Measurements from ENCODE around the gene PSME2.

PSME2 gene

DNA sequence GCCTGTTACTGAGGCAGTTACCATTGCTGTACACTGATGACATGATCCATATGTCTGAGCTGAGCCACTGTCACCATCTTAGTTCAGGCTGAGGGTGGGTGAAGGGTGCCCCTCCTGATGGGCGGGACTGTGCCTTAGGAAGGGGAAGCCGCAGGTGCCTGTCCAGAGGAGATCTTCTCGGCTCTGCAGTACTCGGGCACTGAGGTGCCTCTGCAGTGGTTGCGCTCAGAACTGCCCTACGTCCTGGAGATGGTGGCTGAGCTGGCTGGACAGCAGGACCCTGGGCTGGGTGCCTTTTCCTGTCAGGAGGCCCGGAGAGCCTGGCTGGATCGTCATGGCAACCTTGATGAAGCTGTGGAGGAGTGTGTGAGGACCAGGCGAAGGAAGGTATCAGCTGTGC lies 4.6 kb upstream of the PSME2 start:
- DNase-seq = no peak

DNA sequence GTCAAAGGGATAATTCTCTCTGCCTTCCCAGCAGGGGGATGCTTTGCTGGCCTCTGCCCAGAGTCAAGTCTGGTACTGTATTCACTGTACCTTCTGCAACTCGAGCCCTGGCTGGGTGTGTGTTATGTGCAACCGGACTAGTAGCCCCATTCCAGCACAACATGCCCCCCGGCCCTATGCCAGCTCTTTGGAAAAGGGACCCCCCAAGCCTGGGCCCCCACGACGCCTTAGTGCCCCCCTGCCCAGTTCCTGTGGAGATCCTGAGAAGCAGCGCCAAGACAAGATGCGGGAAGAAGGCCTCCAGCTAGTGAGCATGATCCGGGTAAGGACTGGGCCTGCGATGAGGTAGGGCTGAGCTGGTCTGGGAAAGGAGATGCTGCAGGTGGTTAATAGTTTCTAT lies 4.2 kb upstream of the PSME2 start:
- no peak for DNase-seq

DNA sequence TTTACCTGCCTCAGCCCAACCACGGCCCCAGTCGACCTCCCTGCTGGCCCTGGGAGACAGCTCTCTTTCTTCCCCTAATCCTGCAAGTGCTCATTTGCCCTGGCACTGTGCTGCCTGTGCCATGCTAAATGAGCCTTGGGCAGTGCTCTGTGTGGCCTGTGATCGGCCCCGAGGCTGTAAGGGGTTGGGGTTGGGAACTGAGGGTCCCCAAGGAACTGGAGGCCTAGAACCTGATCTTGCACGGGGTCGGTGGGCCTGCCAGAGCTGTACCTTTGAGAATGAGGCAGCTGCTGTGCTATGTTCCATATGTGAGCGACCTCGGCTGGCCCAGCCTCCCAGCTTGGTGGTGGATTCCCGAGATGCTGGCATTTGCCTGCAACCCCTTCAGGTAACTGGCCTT lies 3.7 kb upstream of the PSME2 start:
- no peak for DNase-seq

DNA sequence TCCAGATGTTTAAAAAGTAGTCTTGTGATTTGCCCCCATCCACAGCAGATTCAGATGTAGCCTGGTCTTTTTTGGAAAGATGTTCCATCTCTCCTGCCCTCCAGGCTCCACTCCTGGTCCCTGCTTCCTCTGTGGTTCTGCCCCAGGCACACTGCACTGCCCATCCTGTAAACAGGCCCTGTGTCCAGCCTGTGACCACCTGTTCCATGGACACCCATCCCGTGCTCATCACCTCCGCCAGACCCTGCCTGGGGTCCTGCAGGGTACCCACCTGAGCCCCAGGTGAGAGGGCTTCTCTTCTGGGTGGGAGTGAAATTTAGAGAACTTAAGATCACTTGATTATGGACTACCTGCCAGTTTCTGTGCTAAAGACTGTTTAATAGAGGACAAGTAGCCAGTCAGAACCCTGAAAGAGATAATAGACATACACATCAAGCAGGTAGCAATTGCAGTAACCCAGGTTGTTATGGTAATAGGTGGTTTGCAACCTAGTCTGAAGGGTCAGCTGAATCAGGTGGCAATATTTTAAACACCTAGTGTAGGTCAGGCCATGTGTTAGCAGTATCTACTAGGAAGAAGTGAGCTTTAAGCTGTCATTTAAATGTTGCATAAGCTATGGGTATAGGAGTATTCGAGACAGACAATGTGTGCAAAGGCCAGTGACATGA lies 3.0 kb upstream of the PSME2 start:
- DNase-seq = no peak

DNA sequence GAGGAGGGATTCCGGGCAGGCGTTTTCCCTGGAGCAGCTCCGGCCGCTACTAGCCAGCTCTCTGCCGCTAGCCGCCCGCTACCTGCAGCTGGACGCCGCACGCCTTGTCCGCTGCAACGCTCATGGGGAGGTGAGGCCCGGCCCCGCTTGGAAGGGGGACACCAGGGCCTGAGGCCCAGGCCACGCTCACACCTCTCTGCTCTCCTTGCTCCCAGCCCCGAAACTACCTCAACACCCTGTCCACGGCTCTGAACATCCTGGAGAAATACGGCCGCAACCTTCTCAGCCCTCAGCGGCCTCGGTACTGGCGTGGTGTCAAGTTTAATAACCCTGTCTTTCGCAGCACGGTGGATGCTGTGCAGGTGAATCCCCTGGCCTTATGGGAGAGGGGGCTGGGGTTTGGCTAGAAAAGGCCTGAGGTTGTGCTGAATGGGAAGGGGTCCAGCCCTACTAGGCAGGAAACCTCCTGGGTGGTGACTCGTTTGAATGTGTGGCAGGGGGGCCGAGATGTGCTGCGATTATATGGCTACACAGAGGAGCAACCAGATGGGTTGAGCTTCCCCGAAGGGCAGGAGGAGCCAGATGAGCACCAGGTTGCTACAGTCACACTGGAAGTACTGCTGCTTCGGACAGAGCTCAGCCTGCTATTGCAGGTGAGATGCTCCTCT lies 1.5 kb upstream of the PSME2 start:
- no peak for DNase-seq

DNA sequence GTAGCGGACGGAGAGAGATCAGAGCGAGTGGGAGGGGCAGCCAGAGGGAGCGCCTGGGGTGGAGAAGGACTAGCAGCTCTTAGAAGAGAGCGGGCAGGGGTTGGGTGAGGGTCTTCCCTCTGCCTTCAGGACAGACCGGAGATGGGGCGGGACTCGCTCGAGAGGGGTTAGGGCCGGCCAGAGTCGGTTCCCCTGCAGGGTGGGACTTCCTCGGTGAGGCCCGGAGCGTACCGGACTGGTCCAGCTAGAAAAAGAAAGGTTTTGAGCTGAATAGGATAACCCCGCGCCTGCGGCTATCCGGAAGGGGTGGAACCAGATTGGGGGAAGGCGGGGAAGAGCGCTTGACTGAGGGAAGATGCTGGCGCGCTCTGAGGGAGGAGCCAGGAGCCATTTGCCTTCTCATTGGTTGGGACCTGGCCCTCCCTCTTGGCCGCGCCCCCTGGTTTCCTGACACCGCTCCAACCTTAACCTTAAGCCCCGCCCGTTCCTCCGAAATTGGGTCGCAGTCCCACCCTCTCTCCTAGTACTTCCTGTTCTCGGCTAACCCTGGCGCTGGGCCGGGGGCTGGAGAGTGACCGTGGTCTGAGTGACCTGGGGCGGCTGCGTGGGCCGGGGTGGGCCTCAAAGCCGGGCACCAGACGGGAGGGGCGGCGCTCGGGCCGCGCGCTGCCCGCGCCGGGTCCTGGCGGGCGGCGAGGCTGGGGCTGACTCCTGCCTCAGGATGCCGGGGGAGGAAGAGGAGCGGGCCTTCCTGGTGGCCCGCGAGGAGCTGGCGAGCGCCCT lies 759 bp upstream of the PSME2 start, which contains the start of gene RNF31:
Gene RNF31, plus strand, starts transcription at position 521 of the 783 bp plus-strand sequence. Its CDS starts 201 bp downstream, at position 722.
- DNase-seq = peak; percentile 97

DNA sequence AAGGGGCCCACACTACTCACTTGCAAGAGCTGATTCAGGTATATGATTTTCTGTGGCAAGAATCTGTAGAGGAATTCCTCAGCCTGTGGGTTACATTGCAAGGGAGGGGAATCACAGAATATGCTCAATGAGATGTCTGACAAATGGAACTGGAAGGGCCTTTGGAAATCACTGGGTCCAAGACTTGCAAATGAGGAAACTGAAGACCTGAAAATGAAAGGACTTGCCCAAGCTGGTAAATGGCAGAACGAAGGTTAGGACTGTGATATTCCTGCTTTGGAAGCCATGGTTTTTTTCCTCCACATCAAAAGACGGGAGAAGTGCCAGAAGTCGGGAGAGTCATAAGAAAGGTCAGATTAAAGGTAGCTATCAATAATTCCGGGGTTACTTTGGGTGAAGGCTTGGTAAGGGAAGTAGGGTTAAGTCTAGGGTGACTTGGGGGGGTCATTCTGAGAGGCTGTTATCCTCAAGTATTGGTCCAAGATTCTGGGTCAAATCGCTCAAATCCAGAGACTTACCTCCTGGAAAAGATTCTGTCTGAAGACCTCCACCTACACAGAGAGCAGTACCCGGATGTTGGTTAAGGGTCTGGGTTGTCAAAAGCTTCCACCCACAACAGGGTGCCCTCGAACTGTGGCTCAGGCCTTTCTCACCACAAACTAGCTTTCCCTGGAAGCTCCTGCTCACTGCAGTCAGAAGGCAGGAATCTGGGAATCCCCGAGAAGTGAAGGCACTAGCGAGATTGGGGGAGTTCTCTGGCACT lies 539 bp downstream of the PSME2 start:
- DNase-seq = no peak

DNA sequence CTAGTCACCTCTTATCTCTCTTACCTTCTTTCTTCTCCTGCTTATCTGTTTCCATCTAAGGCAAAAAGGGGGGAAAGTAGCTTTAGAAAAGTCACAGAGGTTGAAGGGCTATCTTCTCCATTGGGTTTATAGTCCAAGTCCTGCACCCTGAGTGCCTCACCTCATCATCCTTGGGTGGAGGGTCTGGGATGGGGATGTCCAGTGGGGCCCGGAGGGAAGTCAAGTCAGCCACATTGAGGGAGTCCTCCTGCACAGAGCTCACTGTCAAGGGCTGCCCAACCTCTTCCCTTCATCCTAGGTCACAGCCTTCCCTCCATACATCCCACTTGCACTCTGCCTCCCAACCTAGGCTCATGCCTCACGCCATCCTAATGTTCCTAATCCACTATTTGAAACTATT lies 1.2 kb downstream of the PSME2 start:
- DNase-seq = no peak

DNA sequence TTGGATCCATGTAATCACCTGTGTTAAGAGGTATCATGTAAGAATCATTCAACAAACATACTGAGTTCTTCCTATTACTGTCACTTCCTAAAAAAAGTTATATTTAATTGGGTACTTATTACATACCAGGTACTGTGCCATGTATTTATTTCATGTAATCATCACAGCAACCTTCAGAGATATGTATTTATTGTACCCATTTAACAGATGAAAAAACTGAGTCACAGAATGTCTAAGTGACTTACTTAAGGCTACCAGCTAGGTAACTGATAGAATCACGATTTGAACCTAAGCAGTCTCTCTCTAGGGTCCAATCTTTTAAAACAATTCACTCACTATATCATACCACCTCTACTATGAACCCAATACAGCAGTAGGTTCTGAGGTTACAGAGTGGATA lies 2.0 kb downstream of the PSME2 start:
- DNase-seq = no peak

DNA sequence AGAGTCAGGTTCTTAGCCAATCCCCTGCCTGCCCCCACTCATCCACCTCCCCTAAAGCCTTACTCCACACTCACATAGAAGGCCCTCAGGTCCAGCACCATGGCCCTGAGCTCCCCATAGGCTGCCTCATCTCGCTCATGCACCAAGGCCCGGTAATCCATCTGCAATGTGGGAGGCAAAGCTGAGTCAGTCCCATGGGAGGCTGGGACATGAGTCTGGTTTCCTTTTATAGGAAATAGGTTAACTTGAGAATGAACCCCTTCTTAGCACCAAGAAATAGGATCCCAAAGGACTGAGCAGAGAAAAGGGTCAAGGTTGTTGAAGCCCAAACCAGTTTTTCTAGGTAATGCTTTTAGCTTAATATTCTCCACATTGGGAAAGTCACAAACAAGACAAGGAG lies 2.9 kb downstream of the PSME2 start:
- DNase-seq = no peak

DNA sequence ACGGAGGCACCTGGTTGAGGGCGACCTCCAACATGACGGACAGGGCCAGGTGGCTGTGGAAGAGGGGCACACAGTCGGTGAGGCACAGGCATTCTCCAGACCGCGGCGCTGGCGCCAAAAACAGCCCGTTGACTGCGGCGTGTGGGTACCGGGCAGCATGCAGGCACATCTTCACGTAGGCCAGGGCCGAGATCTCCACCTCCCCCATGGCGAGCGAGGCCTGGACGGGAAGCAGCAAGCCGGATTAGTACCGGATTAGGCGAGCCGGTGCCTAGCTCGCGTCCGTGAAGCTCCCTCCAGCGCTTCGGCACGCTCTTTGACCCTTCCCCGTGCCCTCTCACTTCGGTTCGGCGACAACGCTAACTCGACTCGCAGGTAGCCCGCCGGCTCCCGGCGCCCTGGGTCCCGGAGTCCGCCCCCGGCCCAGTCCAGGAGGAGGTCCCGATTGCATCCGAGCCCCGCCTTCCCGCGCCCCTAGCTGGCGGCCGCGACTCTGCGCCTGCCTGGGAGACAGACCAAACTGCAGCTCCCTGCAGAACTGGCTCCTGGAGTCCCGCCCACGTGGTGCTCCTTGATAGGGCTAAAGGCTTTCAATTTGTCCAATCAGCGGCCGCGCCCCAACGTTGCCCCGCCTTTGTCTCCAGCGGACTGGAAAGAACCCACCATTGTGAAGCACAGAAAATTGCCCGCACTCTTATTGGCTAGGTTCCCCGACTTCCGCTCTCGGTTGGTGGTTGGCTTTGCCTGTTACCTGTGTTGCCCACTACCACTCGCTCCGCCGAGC lies 5.1 kb downstream of the PSME2 start, which contains the start of gene EMC9:
Gene EMC9, minus strand, starts transcription at position 495 of the 784 bp plus-strand sequence. Its CDS starts 287 bp downstream, at position 208.
- DNase-seq = peak; percentile 99

DNA sequence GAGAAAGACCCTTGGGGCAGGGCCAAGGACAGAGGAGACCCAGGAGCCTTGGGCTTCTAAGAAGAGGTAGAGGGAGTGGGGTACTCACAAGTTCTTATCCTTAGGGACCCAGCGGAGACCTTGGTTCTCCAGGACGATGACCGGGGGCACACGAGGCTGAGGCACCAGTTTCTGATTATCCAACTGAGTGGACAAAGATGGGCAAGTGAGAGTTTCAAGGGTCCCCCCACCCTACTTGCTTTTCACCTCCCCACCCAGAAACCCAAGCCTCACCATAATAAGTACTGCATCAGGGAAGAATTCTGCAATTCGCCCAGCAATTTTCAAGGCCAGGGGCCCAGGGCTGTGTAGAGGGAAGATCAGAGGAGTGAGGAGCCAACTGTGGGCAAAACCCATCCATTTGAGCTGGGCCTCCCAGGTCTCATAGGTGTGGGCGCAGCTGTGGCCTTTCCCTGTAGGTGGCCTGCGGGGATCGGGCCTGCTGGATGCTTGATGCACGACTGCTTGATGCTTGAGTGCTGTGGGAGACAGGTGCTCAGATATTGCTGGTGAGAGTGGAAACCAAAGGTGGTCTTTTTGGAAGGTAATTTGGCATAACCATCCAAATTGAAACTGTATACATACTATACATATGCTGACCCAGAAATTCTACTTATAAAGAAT lies 7.0 kb downstream of the PSME2 start:
- no peak for DNase-seq

DNA sequence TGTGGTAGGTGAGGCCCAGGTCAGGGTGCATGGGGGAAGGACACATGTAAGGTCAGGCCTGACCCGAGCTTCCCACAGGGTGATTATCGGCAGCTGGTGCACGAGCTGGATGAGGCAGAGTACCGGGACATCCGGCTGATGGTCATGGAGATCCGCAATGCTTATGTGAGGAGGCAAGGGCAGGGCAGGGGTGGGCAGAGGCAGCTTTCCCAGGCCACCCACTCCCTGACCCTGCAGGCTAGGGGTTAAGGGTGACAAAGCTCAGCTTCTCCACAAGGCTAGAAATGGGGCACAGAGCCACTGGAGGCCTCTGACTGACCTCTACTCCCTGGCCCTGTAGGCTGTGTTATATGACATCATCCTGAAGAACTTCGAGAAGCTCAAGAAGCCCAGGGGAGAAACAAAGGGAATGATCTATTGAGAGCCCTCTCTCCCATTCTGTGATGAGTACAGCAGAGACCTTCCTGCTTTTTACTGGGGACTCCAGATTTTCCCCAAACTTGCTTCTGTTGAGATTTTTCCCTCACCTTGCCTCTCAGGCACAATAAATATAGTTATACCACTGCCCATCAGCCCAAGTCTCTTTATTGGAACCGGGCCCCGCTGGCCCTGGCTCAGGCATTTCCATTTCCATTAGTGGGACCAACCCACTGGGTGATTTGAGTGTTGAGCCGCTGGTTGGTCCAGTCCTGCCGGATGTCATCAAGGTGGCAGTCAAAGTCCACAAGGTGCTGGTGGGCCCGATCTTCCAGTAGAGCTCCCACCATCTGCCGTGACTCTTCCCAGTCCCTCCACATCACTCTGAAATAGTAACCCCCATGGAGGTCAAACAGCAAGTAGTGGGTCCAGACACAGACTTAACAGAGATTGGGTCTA lies 7.8 kb downstream of the PSME2 start:
- DNase-seq = no peak

DNA sequence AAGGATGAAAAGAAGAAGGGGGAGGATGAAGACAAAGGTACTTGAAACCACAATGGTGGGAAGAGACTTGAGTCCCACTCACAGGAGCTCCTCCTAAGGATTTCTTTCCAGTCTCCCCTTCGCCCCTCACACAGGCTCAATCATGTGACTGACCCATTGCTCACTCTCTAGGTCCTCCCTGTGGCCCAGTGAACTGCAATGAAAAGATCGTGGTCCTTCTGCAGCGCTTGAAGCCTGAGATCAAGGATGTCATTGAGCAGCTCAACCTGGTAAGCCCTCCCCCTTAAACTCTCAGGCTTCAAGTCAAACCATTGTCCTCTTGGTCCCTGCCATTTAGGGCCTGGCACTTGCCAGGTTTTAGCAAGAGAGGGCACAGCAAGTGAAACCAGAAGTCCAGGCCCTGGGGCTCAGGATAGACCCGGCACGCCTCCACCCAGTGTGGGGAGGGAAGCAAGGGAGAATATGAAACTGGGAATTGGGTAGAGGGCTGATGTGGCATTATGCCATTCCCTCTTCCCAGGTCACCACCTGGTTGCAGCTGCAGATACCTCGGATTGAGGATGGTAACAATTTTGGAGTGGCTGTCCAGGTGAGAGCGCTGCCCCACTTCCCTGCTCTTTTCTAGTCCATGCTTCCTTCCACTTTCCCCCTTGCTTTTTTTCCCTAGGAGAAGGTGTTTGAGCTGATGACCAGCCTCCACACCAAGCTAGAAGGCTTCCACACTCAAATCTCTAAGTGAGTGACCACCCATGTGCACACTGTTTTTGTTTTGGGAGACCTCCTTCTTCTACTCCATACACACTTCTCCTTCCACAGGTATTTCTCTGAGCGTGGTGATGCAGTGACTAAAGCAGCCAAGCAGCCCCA lies 8.6 kb downstream of the PSME2 start:
- no peak for DNase-seq

DNA sequence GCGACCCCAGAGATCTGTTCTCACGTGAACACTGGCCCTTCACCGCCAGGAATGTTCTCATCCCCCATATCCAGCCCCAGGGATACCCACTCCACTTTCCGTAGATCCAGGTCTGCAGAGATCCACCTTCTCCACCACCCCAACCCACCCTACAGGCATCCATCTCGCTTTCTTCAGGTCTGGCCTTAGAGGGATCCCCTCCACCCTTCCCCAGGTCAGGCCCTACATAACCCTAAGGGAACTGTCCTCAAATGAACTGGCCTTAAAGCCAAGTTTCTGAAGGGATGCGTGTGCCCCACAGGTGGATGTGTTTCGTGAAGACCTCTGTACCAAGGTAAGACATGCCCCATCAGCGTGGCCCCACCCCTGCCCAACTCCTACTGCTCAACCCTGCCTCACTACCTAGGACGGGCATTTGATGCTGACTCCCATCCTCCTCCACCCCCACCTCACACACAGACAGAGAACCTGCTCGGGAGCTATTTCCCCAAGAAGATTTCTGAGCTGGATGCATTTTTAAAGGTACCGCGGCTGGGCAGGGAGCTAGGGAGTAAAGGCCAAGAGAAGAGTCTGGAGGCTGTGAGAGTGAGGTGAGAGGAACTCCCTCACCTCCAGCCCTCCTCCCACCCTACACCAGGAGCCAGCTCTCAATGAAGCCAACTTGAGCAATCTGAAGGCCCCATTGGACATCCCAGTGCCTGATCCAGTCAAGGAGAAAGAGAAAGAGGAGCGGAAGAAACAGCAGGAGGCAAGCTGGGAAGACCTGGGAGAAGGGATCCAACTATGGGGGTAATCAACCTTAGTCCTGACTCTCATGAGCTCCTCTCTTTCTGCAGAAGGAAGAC lies 9.5 kb downstream of the PSME2 start:
- no peak for DNase-seq

DNA sequence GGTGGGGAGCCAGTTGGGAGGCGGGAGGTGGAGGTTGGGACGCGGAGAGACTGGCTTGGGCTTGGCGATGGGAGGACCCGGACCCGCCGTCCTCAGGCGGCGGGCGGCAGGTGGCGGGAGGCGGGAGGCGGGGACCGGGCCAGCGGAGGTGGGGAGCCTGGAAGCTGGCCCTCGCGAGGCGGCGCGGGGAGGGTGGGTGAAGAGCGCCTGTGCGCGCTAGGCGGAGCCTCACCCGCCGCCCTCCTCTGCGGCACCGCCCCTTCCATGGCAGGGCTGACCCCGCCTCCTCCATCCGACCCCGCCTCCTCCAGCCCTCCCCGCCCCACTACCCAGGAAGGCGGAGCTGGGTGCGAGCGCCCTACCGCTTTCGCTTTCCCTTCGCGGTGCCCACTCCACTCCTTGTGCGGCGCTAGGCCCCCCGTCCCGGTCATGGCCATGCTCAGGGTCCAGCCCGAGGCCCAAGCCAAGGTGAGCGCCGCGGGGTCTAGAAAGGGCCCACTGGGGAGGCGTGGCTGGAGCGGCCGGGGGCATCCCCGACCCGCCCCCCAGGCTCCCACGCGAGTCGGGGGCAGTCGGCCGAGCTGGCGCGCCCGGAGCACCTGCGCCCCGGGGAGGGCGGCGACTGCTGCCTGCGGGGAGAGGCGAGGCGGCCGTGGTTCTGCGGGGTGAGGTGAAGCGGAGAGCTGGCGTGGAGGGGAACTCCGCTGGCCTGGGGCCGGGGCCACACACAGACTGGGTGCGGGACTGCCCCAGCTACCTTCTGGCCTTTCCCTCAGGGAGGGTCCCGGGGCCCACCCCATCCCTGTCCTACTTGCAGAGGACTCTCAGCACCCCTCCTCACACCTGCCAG lies 10.4 kb downstream of the PSME2 start, which contains the start of gene PSME1:
Gene PSME1, plus strand, starts transcription at position 361 of the 850 bp plus-strand sequence. Its CDS starts 69 bp downstream, at position 430.
- DNase-seq = peak; percentile 94

DNA sequence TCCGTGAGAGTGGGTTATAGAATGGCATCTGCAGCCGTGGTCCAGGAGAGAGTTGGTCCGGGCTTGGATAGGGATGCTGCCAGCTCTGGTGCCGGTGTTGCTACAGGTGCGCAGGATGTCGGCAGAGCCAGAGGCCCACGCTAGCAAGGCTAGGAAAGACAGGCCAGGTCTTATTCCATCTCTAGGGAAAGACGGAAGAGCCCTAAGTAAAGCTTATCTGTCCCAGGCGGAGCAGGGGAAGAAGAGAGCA lies 10.9 kb downstream of the PSME2 start:
- DNase-seq = no peak

DNA sequence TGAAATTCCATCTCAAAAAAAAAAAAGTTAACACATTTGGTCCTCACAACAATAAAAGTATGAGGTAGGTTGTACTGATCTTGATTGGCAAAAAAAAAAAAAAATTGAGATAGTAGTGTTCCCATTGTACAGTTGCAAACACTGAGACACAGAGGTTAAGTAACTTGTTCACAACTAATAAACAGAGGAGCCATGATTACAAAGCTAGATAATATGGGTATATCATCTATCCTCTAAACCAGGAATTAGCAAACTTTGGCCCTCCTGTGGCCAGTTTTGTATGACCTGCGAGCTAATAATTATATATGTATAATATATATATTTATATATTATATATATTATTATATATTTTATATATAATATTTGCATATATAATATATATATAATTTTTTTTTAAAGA lies 12.7 kb downstream of the PSME2 start:
- DNase-seq = no peak

Data from stimulated activated CD4-positive, alpha-beta T cell treated with anti-CD3 and anti-CD28 coated beads, Interleukin-12 subunit alpha, Interleukin-12 subunit beta, amount 100 ng/mL, for 4 hours (primary cell).